NCI-H2171 (cell line): Measurements from ENCODE around the gene GSC2.
A peak's percentile ranks its signal among the peaks of the same experiment; 100 is the strongest.

ENCODE experiments used
- DNase-seq: peaks from one replicate; lab custom pipeline; 2025; lab: John Stamatoyannopoulos, UW

The GSC2 gene

DNA sequence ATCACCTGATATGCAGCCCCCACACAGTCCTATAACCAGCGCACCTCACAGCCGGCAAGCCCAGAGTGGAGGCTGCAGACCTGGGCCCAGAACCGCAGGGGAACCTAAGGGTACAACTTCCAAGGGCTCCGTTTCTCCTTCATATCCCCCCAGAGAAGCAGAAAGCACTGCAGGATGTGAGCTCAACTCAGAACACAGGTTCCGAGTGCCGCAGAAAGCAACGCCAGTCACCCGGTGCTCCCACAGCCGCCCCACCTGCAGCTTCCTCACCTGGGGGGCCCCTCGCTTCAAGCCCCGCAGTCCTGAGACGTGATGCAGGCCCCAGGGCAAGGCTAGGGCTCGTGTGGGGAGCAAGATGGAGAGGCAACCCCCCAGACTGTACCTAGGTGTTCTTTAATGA lies 16.5 kb downstream of the GSC2 start:
- DNase-seq: no peak

DNA sequence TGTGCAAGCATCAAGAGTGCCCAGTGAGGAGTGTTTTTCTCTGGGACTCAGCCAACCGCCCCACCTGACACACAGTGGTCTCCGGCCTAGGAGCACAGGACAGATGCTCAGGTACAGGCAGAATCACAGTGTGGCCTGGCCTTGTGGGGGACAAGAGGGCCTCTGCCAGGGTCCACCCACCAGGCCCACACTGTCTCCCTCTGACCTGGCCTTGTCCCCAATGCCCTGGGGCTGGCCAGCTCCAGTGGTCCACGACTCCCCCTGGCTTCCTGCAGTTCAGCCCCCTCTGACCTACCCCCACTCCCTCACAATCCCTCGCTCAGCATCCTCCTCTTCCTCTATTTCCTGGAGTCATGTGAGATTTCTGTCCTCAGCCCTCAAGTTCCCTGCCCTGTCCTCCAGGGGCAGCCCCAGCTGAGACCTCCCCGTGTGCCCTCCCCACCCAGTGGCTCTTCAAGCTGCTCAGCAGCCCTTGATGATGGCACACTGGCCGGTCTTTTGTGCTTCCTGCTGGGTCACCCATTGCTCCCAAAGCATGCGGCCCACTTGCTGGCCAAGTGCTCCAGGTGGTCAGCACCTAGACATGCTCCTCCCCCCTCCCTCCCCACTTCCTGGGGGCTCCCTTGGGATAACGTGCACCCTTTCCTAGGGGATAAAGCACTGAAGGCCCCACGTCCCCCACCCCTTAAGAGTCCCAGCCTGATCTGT lies 17.2 kb downstream of the GSC2 start:
- no peak for DNase-seq

DNA sequence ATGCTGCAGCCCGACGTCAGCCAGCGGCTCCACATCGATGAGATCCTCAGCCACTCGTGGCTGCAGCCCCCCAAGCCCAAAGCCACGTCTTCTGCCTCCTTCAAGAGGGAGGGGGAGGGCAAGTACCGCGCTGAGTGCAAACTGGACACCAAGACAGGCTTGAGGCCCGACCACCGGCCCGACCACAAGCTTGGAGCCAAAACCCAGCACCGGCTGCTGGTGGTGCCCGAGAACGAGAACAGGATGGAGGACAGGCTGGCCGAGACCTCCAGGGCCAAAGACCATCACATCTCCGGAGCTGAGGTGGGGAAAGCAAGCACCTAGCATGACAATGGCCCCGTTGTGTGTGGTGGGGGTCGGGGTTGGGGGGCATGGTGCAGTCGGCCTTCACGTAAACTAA lies 17.9 kb downstream of the GSC2 start:
- DNase-seq: no peak

DNA sequence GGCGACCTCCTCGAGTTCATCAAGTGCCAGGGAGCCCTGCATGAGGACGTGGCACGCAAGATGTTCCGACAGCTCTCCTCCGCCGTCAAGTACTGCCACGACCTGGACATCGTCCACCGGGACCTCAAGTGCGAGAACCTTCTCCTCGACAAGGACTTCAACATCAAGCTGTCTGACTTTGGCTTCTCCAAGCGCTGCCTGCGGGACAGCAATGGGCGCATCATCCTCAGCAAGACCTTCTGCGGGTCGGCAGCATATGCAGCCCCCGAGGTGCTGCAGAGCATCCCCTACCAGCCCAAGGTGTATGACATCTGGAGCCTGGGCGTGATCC lies 18.4 kb downstream of the GSC2 start:
- no peak for DNase-seq

DNA sequence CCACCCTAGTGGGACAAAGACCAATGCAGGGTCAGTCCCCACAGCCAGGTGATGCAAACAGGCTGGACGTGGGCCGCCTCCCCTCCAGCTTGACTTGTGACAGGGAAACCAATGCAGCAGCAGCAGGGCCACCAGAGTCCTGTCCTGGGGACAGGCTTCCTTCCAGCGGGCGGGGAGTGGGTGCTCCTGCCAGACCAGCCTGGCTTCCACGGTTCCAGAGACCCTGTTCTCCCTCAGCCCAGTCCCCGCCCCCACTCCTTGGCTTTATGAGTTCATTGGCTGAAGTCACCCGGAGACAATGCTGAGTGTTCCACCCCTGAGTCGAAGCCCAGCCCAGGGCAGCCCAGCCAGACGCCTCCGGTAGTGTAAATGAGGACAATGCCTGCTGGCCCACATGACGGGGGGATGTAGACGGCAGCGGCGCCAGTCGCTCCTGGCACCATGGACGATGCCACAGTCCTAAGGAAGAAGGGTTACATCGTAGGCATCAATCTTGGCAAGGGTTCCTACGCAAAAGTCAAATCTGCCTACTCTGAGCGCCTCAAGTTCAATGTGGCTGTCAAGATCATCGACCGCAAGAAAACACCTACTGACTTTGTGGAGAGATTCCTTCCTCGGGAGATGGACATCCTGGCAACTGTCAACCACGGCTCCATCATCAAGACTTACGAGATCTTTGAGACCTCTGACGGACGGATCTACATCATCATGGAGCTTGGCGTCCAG lies 19.0 kb downstream of the GSC2 start, which contains the start of gene TSSK2:
Gene TSSK2, plus strand, starts transcription at position 350 of the 726 bp plus-strand sequence. Its CDS starts 92 bp downstream, at position 442.
- no peak for DNase-seq

DNA sequence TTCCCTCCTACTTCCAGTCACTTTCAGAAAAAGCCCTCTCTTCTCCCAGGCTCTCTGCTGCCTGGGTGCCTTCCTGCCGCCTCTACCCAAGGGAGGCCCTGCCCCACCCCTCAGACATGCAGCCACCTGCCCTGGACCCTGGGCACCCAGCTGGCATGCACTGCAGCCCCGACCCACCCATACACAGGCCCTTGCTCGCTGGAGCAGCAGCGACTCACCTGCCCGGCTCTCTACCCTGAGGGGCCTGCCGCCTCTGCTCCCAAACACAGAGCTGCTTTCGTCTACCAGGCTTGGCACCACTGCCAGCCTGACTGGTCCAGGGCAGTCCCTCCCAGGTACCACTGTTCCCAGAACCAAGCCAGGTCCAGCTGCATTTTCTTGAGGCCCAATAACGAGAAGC lies 20.2 kb downstream of the GSC2 start:
- peak; percentile 23 for DNase-seq

DNA sequence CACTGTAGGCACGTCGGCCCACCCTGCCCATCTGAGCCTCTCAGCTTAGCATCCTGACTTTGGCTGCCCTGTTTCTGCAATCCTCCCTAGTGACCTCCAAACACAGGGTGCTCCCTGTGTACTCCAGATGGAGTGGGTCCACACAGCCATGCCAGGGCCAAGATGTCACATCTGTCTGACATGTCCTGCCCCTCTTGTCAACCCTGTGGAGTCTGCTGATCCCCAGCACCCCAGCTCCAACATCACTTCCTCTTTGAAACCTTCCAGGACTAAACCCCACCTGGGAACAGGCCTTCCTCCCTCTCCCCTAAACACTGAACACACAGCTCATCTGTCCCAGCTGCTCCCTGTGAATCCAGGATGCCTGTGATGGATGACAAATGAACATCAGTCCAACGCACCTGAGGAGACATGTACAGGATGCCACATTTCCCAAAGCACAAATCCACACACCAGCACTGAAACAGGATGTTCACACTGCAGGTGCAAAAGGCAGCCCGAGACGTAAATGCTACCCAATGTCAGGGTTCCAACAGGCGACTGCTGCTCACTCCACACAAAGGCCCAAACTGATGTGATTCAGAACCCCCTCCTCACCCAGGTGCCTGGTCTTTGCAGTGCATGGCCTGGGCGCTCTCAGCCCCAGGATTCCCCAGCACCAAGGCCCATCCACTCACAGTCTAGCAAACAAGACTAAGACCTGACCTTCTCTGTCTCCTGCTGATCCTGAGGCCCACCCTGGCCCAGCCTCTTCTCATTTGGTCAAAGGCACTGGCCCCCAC lies 21.0 kb downstream of the GSC2 start:
- DNase-seq: no peak

DNA sequence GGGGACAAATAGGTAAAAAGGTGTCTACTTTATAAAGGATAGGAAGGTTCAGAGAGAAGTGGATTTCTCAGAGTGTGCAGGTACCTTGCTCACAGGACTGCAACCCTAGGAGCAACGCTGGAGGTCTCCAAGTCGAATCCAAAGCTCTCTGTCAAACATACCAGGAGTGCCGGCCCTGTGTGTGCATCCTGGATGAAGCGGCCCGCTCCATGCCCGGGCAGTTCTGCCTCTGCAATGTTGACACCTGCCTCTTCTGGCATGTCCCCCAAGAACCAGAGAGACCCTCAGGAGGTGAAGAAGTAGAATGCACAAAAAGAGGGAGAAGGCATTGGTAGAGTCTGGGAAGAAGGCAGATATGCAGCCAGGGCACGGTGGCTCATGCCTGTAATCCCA lies 22.1 kb downstream of the GSC2 start:
- DNase-seq: no peak

DNA sequence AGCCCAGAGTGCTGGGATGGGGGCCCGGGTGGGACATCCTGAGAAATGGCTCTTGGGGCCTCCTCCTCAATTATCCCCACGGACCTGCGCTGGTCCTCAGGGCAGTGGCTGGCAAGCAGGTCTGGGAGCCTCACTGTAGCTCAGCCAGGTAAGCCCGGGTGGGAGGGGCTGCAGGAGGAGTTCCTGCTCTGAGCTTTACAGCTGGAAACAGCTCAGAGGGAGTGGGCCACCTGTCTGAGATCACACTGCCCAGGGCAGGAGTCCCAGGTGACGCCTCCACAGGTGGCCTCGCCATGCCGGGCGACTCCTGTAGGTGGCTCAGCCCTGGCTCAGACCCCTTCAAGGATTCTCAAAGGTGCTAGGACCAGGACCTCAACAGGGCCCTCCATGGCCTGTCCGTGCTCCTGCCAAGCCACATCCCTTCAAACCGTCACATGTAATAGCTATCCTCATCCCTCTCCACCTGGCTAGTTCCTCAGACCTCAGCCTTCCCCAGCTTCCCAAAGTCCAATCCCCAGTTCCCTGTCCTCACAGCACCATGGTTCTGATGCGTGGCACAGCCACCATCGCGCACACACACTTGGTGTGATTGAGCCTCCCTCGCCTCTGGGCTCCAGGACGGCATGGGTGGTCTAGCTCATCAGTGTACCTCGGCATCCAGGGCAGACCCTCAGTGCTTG lies 22.6 kb downstream of the GSC2 start:
- DNase-seq: no peak

DNA sequence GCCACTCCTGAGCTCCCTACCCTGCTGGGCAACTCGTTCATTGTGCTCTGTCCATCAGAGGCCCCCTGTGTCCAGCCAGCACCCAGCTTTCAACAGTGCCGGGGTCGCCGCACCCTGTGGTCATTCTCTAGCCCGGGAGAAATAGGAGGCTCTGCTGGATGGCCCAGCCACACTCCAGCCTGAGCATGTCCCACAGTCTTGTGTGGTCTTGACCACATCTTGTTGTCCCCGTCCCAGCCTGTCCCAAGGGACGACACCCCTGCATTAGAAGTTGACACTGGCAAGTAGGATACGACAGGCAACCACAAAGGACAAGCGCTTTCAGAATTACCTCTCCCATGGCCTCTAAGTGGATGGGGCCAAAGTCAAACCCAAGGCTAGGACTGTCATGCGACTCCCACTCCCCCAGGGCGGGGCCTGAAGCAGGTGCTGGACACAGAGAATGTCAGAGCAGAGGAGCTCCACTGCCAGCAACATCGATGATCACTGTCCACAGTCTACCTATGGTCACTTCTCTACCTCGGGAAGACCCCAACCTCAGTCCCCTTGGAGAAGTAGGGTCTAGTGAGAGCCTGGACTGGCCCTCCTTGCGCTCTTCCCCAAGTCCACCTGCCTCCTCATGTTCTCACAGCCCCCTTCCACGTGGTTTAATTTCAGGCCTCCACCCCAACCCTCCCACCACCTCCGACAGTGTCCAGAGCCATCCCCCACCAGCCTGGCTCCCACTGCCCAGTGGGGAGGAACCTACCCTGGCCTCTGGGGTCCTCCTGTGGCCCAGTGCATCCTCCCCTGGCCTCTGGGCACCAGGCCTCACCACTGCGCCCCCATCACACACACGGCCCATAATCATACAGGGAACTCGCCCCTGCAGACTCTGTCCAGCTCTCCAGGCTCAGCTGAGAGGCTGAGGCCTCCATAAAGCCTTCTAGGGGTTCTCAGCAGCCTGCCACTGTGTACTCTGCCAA lies 23.5 kb downstream of the GSC2 start:
- no peak for DNase-seq

DNA sequence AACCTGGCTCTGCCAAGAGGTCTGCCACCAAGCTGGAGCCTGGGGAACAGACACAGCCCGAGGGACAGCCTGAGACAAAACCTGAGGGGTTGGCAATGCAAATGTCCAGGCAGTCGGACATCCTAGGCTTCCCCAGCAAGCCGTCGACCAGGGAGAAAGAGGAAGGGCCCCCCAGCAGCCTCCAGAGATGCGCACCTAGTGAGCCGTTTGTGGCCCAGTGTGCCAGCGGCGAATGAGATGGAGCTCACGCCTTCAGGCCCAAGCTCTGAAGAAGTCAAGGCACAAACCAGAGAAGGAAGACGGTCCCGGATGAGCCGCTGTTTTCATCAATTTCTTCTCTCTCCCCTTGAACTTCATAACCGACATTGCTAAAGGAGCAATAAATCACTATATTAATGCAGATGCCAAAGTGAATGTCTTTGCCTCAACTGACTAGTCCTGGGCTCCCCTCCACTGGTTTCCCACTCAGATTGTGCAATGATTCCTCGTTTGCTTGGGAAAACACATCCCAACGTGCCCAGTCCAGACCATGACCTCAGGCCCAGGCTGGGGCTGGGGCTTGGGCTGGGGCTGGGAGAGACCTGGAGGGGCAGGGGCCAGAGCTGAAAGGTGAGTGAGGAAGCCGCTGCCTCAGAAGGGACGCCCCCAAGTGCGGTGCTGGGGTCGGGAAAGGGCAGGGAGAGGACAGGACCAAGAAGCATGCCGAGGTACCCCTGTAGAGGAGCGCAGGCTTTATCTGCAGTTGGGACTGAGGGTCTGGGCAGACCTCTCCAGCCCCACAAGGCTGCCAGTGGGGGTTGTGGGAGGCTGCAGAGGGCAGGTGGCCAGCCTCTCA lies 24.4 kb downstream of the GSC2 start:
- DNase-seq: no peak

DNA sequence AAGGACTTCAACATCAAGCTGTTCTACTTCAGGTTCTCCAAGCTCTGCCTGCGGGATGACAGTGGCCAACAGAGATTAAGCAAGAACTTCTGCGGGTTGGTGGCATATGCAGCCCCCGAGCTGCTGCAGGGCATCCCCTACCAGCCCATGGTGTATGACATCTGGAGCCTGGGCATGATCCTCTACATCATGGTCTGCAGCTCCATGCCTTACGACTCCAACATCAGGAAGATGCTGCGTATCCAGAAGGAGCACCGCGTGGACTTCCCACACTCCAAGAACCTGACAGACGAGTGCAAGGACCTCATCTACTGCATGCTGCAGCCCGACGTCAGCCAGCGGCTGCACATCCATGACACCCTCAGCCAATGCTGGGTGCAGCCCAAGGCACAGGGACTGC lies 25.1 kb downstream of the GSC2 start:
- no peak for DNase-seq

DNA sequence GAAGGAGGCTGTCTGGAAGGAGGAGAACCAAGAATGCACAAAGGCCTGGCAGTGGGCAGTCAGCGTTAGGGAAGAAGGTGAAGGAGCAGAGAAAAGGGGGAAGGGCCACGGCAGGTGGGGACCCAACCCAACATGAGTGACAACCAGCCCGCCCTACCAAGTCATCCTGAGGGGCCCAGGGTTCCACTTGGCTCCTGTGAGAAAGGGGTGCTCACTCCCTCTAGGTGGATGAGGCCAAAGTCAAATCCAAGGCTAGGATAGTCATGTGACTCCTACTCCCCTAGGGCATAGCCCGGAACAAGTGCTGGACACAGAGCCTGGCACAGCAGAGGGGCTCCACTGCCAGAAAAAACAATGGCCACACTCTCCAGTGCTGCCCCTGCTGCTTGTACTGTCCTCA lies 25.7 kb downstream of the GSC2 start:
- no peak for DNase-seq

DNA sequence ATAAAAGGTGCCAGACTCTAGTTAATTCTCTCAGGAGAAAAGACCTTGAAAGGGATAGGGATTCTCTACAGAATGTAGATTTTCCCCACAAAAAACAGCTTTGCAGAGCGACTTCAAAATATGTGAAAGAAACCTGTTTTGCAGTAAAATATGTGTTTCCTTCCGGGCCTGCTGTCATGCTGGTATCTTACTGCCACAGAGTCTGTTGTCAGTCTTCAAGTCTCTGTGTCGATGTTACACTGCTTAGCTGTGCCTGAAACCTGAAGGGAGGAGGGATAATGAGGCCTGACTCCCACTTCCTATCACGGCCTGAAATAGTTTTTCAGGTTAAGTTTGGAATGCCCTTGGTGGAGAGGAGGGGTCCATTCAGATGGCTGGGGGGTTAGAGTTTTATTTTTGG lies 26.2 kb downstream of the GSC2 start:
- DNase-seq: no peak

DNA sequence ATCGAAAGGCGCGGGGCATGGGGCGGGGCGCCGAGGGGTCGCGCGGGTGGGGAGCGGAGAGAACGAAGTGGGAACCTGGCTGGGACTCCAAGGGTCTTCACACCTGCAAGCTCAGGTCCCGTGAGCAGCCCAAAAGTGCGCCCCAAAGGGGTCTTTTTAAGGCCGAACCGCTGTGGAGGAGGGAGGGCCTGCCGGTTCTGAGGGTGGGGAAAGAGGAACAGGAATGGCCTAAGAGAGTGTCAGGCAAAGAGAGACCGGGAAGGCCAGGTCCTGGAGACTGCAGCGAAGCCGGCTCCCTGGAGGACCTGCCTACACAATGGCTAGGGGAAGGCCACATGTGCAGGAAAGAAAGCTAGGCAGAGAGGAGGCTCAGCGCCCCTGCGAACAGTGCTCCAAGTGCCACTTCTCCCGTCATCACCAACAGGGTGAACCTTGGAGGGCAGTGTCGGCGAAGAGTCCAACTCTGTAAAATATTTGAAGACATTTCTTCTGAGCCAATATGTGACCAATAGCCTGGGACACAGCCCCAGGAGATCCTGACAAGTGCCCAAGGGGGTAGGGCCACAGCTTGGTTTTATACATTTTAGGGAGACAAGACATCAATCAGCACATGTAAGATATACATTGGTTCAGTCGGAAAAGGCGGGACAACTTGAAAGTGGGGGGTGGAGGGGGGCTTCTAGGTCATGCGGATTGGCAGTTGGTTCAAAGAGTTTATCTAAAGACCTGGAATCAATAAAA lies 27.2 kb downstream of the GSC2 start:
- DNase-seq: no peak

DNA sequence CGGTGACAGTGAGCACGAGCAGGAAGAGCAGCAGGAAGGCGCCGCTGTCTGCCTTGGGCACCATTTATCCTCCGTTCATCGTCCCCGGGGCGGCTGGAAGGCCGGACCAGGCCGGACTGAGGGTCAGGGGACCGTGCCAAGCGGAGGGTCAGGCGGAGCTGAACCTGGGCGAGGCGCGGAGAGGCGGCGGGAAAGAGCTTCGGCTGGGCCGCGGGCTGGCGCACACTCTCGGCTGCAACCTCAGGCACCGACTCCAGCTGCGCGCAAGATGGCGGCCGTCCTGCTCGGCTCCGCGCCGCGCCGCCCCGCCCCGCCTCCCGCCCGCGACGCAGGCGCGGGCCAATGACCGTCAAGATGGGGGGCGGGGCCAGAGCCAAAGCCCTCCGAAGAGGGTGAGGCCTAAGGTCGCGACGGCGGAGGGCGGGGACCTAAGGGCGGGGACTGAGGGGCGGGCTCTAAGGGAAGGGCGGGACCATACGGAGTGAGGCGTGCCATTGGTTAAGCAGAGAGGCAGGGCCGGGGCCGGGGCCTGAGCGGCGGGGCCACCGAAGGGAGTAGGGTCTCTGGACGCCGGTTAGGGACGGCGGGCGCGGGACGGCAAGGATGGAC lies 27.8 kb downstream of the GSC2 start, which contains the start of gene DGCR2:
Gene DGCR2, minus strand, starts transcription at position 270 of the 609 bp plus-strand sequence. Its CDS starts 206 bp downstream, at position 64.
- DNase-seq: peak; percentile 97

DNA sequence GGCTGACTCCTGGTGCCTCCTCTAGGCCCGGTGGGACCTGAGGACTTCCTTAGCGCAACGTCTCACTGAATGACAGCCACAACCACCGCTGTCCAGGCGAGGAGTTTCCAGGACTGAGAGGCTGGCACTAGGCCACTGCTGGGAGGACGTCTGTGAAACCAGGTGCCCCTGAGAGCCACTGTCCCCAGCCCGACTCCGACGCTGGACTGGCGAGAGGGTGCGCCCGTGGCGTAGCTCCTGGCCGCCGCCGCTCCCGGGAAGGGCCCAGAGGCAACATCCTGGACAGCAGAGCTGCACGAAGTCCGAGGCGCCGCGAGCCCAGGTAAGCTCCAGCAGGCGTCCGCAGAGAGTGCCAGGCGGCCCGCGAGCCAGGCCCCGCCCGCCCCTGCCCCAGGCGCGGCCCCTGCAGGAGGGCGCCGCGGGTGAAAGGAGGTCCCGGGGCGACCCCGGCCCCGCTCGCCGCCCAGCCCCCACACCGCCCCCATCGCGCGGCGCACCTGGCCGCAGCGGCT lies 28.4 kb downstream of the GSC2 start:
- no peak for DNase-seq

DNA sequence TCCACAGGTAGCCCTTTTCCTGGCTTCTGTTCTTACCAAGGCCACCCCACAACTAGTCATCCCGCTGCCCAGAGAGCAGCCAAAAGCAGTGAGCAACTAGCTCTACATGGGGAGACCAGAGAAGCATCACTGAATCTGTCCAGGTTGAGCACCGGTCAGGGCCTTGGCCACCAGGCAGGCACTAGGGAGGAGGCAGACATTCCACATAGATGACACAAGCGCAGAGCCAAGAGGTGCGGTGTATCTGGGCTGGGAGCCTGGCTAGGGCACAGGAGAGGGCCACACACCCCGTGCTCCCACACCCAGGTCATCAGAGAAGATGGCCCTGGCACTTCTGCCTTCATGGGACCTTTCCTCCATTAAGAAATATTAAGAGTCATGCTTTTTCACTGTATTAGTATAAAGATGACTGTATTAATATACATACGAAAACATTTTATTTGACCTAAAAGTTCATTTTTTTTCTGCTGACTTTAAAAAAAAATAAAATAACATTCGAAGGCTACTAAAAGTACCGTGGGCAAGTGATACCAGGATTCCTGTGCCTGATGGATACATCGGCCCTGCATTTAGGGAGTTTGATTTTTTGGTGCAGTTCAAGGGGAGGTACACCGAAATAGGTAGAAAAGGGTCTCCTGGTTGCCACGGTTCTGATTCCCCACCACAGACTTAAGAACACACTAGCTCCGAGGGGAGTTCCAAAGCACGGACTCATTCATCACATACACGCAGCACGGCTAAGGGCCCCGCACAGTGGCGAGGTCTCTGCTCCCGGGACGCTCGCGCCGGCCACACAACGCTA lies 29.1 kb downstream of the GSC2 start:
- DNase-seq: no peak
